ENCODE data around the gene ATP9B. TPM values are rescaled to one million over a fixed set of nuclear protein-coding genes. Genes with fewer than 3 reads are reported as not detected.

The ATP9B gene
- total RNA-seq, 1 donor from 2014 or later, result 22.7 TPM

- no peak for DNase-seq (ENCODE audit: low read depth)
- H3K4me3 ChIP-seq (ENCODE audit: low read depth, low read length), result no peak overlapping the region
- no peak for TF ChIP-seq CTCF (conservative IDR thresholded peaks at IDR 0.05; ENCODE audit: low read depth, low read length)
Observed at GRCh38 chr18:79095216-79095615, 26.0 kb downstream of the ATP9B start.

- no peak overlapping the region for H3K4me3 ChIP-seq (ENCODE audit: low read depth, low read length)
- no peak for DNase-seq (ENCODE audit: low read depth)
- TF ChIP-seq CTCF (conservative IDR thresholded peaks at IDR 0.05; ENCODE audit: low read depth, low read length), result no peak
Observed at GRCh38 chr18:79100944-79101343, 31.8 kb downstream of the ATP9B start.

- no peak overlapping the region for H3K4me3 ChIP-seq (ENCODE audit: low read depth, low read length)
- DNase-seq (ENCODE audit: low read depth), result no peak
- no peak for TF ChIP-seq CTCF (conservative IDR thresholded peaks at IDR 0.05; ENCODE audit: low read depth, low read length)
Observed at GRCh38 chr18:79102886-79103285, 33.7 kb downstream of the ATP9B start.

- no peak for TF ChIP-seq CTCF (conservative IDR thresholded peaks at IDR 0.05; ENCODE audit: low read depth, low read length)
- no peak for DNase-seq (ENCODE audit: low read depth)
Observed at GRCh38 chr18:79104137-79104536, 34.9 kb downstream of the ATP9B start.

GRCh38 chr18:79105455-79105854 lies 36.3 kb downstream of the ATP9B start:
- no peak for DNase-seq (ENCODE audit: low read depth)
- H3K4me3 ChIP-seq (ENCODE audit: low read depth, low read length), result no peak overlapping the region
- no peak for TF ChIP-seq CTCF (conservative IDR thresholded peaks at IDR 0.05; ENCODE audit: low read depth, low read length)

More at GRCh38 chr18:79104137-79104536, 34.9 kb downstream of the ATP9B start:
- no peak overlapping the region for H3K4me3 ChIP-seq (ENCODE audit: low read depth, low read length)

GRCh38 chr18:79106084-79106483 lies 36.9 kb downstream of the ATP9B start:
- H3K4me3 ChIP-seq (ENCODE audit: low read depth, low read length), result no peak overlapping the region
- TF ChIP-seq CTCF (conservative IDR thresholded peaks at IDR 0.05; ENCODE audit: low read depth, low read length), result no peak
- no peak for DNase-seq (ENCODE audit: low read depth)

GRCh38 chr18:79107886-79108285 lies 38.7 kb downstream of the ATP9B start:
- no peak overlapping the region for H3K4me3 ChIP-seq (ENCODE audit: low read depth, low read length)
- TF ChIP-seq CTCF (conservative IDR thresholded peaks at IDR 0.05; ENCODE audit: low read depth, low read length), result no peak
- no peak for DNase-seq (ENCODE audit: low read depth)
